Spleen (tissue), 7 donors: ENCODE data around the gene RPL4.
"Not testable (repeated sequence)": the region's sequence is repeated elsewhere in the genome, so short reads cannot be mapped to it uniquely, and the experiment has no call there.

Experiments used
- POLR2A ChIP-seq, 3 donors: fragments of 450-650 bp; IDR thresholded peaks; one replicate each; pipeline ENCODE4 v1.5.1; 2017; ENCODE audit warnings: antibody characterized with exemption in 3 of 3, mild to moderate bottlenecking in 1 of 3
- POLR2AphosphoS5 ChIP-seq, 3 donors: sonication (generic); formaldehyde crosslinking; IDR thresholded peaks; one replicate each; pipeline ENCODE4 v1.5.1; 2017; ENCODE audit warnings: antibody characterized with exemption in 3 of 3
- TF ChIP-seq, protein P1 (sequence below), 11 experiments: fragments of 200-600 bp in 7 of 11; fragments of 450-650 bp in 4 of 11; sonication (generic) in 4 of 11; IDR thresholded peaks in 8 of 11; conservative IDR thresholded peaks in 3 of 11; 1 replicate in 7 of 11; 2 replicates in 4 of 11; pipeline versions ENCODE4 v1.4.0 to v1.8.0; 2016 to 2021; ENCODE audit warnings: antibody characterized with exemption in 11 of 11, inconsistent platforms in 4 of 11, mild to moderate bottlenecking in 1 of 11
- donor health status: DM: no; HTN: no; CAD: no; lungs with moderate emphysema.
- donor health status: DM: no; HTN: no; CAD: no.
- donor health status: DM: no; HTN: no; CAD: no.

DNA sequence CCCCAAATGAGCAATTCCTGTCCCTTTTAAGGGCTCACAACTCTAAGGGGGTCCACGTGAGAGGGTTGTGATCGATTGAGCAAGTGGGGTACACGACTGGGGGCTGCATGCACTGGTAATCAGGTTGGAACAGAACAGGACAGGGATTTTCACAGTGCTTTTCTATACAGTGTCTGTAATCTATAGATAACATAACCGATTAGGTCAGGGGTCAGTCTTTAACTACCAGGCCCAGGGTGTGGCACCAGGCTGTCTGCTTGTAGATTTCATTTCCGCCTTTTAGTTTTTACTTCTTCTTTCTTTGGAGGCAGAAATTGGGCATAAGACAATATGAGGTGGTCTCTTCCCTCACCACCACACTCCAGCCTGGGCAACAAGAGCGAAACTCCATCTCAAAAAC lies 39.4 kb downstream of the RPL4 start:
- TF ChIP-seq, protein P1, sequence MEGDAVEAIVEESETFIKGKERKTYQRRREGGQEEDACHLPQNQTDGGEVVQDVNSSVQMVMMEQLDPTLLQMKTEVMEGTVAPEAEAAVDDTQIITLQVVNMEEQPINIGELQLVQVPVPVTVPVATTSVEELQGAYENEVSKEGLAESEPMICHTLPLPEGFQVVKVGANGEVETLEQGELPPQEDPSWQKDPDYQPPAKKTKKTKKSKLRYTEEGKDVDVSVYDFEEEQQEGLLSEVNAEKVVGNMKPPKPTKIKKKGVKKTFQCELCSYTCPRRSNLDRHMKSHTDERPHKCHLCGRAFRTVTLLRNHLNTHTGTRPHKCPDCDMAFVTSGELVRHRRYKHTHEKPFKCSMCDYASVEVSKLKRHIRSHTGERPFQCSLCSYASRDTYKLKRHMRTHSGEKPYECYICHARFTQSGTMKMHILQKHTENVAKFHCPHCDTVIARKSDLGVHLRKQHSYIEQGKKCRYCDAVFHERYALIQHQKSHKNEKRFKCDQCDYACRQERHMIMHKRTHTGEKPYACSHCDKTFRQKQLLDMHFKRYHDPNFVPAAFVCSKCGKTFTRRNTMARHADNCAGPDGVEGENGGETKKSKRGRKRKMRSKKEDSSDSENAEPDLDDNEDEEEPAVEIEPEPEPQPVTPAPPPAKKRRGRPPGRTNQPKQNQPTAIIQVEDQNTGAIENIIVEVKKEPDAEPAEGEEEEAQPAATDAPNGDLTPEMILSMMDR (IDR thresholded peaks at IDR 0.05 in 8 of 11, conservative IDR thresholded peaks at IDR 0.05 in 3 of 11): not testable (repeated sequence)
- TF ChIP-seq POLR2A, POLR2AphosphoS5 (IDR thresholded peaks at IDR 0.05): not testable (repeated sequence)
